HG03159 (cell line): ENCODE measurements around the gene EXOC3.

Experiments used
- ATAC-seq: cut with Tn5 transposase; IDR thresholded peaks from one replicate; pipeline ENCODE4 v1.9.1; 2021; ENCODE audit warnings: mild to moderate bottlenecking, moderate library complexity; ENCODE audit not compliant: unreplicated experiment

The EXOC3 gene

DNA sequence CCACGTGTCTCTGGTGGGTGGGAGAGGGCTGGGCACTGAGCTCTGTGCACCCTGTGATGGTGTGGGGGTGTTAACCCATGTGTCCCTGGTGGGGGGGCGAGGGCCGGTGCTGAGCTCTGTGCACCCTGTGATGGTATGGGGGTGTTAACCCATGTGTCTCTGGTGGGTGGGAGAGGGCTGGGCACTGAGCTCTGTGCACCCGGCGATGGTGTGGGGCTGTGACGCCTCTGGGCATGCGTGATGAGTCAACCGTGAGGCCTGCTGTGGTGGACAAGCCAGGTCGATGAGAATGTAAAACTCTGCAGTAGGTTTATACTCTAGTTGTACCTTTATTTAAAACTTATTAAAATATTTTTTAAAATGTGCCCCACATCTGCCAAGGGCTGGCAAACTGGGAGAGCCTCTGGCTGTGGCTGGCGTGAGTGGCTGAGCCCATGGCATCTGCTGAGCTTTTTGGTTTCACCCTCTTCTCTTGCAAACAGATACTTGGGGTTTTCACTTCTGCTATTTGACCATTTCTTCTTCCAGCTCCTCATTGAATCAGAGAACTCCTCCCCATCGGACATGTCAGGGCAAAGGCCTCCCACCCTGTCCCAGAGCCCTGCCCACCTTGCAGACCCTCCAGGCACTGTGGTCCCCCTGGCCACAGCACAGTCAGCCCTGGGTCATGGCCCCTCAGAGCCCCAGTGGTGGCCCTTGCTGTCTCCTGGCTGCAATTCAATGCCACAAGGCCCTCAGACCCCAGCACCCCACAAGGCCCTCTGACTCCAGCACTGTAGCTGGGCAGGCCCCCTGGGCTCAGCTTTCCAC, 18.5 kb upstream of the EXOC3 start:
- ATAC-seq = peak; percentile 93

DNA sequence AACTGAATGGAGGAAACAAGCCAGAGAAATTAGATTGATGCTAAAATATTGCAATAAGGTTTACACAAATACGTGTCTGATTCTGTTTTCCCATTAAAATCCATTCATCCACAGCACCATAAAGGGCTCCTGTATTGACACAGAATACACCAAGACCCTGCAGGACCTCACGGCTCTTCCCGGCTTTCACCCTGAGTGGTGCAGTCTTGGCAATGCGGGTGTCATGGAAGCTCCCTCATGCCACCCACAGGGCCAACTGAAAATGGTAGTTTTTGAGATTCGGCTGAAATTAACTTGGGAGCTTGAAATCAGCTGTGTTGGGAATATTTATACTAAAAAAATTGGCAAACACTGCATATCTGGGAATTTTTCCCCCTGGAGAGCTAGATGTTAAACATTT, 17.3 kb upstream of the EXOC3 start:
- no peak for ATAC-seq

- ATAC-seq = no peak
Measured at GRCh38 chr5:426392-426976, 16.5 kb upstream of the EXOC3 start.

- no peak for ATAC-seq
Measured at GRCh38 chr5:427415-428087, 15.4 kb upstream of the EXOC3 start.

DNA sequence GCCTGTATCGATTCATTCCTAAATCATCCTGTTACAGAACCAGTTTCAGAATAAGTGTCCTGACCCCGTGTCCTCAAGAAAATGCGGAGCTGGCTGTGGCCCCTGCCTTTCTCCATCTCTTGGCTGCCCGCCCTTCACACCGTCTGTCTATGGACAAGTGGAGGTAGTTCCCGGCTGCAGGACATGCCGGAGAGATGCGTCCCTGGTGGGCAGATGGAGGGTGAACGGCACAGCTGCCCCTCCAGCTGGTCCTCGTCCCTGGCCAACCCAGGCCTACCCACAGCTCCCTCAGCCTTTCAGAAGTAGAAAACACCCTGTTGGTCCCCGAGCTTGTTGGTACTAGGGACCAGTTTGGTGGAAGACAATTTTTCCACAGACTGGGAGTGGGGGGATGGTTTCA, 14.8 kb upstream of the EXOC3 start:
- ATAC-seq = no peak

DNA sequence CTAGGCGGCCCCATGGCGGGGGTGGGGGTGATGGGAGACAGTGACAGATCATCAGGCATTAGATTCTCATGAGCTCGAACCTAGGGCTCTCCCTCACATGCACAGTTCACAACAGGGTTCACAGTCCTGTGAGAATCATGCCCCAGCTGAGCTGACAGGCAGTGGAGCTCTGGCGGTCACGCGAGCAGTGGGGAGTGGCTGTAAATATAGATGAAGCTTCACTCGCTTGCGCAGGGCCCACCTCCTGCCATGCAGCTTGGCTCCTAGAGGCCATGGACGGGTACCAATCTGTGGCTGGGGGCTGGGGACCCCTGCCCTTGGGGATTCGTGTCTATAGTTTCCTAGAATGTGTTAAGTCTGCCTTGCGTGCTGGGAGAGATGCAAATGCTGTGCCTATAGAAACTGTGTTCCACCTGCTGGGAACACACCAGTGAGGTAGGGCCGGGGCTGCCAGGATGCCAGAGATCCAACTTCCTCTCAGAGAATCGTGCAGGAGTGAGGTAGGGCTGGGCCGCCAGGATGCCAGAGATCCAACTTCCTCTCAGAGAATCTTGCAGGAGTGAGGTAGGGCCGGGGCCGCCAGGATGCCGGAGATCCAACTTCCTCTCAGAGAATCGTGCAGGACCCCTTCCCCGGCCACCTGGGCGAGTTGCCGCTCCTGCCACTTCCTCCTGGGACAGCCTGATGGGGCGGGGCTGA, 14.1 kb upstream of the EXOC3 start:
- ATAC-seq = no peak

GRCh38 chr5:429453-430188, 13.4 kb upstream of the EXOC3 start:
- ATAC-seq = no peak

DNA sequence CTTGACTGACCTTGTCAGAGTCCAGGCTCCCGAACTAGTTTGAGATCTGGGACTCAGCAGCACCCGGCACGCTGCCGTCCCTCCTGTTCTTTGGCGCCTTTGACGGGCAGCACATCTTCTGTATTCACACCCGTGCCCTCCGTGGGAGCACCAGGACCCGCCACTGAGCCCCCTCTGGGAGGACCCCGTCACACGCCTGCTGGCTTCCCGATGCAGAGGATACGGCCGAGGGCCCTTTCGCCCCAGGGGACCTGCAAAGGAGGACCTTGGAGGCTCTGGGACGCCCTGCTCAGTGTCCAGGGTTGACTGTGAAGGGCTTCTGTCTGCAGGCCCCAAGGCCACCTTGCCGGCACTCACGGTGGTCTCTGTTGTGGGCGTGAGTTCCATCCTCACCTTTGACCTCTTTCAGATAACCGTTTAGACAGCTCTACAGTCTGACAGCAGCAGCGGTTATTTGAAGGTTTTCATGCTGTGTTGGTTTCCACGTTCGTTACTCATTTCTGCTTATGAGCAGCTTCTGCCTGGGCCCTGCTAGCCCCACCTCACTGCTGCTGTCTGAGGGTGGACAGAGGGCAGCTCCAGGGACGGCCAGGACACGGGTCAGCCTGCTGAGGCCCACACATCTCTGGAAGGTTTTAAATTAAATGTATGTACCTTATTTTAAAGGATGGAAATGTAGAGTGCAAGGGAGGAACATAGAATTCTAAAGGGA, 12.6 kb upstream of the EXOC3 start:
- no peak for ATAC-seq

DNA sequence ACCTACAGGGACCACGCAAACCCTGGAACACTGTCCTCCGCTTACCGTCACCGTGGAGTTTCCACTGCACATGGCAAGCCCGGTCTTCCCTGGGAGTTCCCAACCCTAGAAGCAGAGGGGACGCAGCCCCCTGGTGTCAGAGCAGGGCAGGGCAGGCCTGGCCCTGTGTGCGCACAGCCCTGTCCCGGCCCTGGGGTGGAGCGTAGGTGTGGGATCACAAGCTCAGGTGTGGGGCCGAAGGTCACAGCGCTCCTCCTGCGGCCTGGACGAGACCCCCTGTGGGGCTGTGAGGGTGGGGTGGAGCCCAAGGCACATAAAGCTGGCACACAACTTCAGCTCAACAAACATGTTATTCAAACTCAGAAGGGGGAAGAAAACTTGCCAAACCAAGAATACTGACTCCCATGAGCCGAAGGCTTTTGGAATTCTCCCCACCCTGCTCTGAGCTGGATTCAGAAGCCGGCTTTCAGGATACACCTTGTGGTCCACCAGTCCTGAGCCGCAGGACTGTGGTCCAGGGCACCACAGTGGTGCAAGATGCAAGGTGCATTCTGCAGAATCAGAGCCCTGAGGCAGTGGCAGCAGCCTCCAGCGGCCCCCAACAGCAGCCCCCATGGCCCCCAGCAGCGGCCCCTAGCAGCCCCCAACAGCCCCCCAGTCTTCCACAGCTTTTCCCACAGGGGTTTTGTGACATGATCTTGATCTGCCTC, 11.8 kb upstream of the EXOC3 start:
- ATAC-seq = peak; percentile 71

GRCh38 chr5:431711-432050, 11.3 kb upstream of the EXOC3 start:
- ATAC-seq = no peak

DNA sequence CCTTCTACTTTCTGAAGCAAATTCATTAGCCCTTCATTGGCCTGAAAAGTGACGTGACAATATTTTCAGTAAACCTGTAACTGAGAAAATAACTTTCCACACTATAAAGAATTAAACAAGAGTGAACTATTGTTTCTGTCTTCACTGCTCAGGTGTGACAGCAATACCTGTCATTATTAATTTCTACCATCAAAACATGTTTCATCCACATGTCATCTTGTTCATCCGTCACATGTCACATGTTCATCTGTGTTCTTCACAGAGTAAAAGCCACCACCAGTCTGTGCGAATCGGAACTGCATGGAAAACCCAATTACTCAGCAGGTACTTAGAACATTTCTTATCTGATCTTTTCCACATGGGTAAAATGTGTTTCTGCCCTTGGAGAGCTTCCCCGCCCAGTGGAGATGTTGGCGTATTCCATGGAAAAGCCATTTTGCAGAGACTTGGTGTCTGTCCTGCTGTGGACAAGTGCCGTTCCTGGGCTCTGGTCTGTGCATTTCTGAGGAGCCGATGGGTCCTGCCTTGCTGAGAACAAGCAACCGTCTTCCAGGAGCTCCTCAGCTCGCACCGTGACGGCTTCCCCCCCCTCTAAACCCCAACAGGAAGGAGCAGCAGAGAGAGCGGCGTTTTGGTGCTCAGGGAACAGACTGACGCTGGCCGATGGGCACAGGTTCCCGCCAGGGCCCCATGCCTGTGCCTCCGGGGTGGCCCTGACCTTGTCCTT, 10.6 kb upstream of the EXOC3 start:
- ATAC-seq = no peak

- ATAC-seq = no peak
Measured at GRCh38 chr5:432928-433791, 9.8 kb upstream of the EXOC3 start.

DNA sequence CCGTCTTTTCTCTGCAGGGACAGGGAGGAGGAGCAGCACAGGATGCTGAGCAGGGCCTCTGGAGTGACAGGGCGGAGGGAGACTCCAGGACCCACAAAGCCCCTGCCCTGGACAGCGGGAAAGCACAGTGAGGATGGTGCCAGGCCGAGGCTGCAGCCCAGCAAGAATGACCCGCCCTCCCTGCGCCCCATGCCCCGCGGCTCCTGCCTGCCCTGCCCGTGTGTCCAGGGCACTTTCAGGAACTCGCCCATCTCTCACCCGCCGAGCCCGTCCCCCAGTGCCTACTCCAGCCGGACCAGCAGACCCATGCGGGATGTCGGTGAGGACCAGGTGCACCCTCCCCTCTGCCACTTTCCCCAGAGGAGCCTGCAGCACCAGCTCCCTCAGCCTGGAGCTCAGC, 9.1 kb upstream of the EXOC3 start:
- ATAC-seq = no peak

DNA sequence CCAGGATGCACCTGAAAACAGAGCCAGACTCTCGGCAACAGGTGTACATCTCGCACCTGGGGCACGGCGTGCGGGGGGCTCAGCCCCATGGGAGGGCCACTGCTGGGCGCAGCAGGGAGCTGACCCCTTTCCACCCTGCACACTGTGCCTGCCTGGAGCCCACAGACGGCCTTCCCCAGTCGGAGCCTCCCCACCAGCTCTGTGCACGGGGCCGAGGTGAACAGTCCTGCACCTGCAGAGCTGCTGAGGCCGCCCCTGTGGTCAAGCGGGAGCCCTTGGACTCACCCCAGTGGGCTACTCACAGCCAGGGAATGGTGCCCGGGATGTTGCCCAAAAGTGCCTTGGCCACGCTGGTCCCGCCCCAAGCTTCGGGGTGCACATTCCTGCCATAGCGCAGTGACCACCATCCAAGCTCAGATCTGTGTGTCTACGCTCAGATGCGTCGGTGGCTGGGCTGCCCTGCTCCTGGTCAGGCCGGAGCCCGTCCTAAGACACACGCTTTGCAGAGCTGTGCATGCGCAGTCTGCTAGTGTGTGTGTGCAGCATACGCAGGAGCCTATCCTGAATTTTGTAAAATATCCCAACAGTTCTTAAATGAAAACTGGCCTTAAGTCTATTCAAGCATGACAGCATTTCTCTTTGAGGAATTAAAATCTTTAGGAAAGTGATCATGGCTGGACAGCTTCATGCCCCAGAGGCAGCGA, 8.4 kb upstream of the EXOC3 start:
- ATAC-seq = no peak

GRCh38 chr5:435156-435790, 7.7 kb upstream of the EXOC3 start:
- ATAC-seq = no peak

GRCh38 chr5:435961-436640, 6.9 kb upstream of the EXOC3 start:
- no peak for ATAC-seq

- no peak for ATAC-seq
Measured at GRCh38 chr5:436641-436975, 6.4 kb upstream of the EXOC3 start.
